HG03095 (cell line): ENCODE data around the gene TK2.
"Not testable (repeated sequence)": the region's sequence is repeated elsewhere in the genome, so short reads cannot be mapped to it uniquely, and the experiment has no call there.

Experiments
- ATAC-seq: cut with Tn5 transposase; IDR thresholded peaks from one replicate; pipeline ENCODE4 v1.9.1; 2021; ENCODE audit warnings: moderate library complexity; ENCODE audit not compliant: unreplicated experiment

Gene TK2

GRCh38 chr16:66574081-66574480, 24.2 kb upstream of the TK2 start:
- ATAC-seq: no peak

- no peak for ATAC-seq
These were observed 22.4 kb upstream of the TK2 start for GRCh38 chr16:66572356-66572755.

GRCh38 chr16:66569827-66570405, 20.0 kb upstream of the TK2 start:
- ATAC-seq: no peak

- ATAC-seq: no peak
These were observed 19.2 kb upstream of the TK2 start for GRCh38 chr16:66569131-66569530.

GRCh38 chr16:66568355-66568754, 18.4 kb upstream of the TK2 start:
- ATAC-seq: no peak

- not testable (repeated sequence) for ATAC-seq
These were observed 17.3 kb upstream of the TK2 start for GRCh38 chr16:66567270-66567669.

GRCh38 chr16:66566051-66566901, 16.4 kb upstream of the TK2 start, which contains the start of gene CMTM1:
Gene CMTM1, plus strand, starts transcription at chr16:66566439. Its CDS starts 75 bp downstream, at chr16:66566514.
- ATAC-seq: no peak

GRCh38 chr16:66563574-66564334, 13.8 kb upstream of the TK2 start:
- ATAC-seq: no peak

- no peak for ATAC-seq
These were observed 13.1 kb upstream of the TK2 start for GRCh38 chr16:66562986-66563385.

GRCh38 chr16:66562409-66562808, 12.5 kb upstream of the TK2 start:
- ATAC-seq: no peak

GRCh38 chr16:66561381-66562080, 11.6 kb upstream of the TK2 start:
- ATAC-seq: no peak

- no peak for ATAC-seq
These were observed 10.2 kb upstream of the TK2 start for GRCh38 chr16:66560107-66560506.

- ATAC-seq: no peak
These were observed 4.6 kb upstream of the TK2 start for GRCh38 chr16:66554495-66554894.

GRCh38 chr16:66554021-66554420, 4.1 kb upstream of the TK2 start:
- ATAC-seq: no peak

GRCh38 chr16:66553223-66553622, 3.3 kb upstream of the TK2 start:
- no peak for ATAC-seq

- peak; percentile 70 for ATAC-seq
These were observed 2.6 kb upstream of the TK2 start, which contains the start of gene CKLF for GRCh38 chr16:66552286-66553177. Gene CKLF, plus strand, starts transcription at chr16:66552576. Its CDS starts 140 bp downstream, at chr16:66552716.

- ATAC-seq: peak; percentile 5
These were observed 1.9 kb upstream of the TK2 start for GRCh38 chr16:66551788-66552285.

- ATAC-seq: no peak
These were observed 1.4 kb upstream of the TK2 start for GRCh38 chr16:66551348-66551759.

- ATAC-seq: no peak
These were observed 1.1 kb downstream of the TK2 start for GRCh38 chr16:66548868-66549267.

GRCh38 chr16:66548068-66548467, 1.9 kb downstream of the TK2 start:
- no peak for ATAC-seq
